ENCODE data around the gene SLC48A1. TPM values are rescaled to one million over a fixed set of nuclear protein-coding genes. Genes with fewer than 3 reads are reported as not detected.

SLC48A1 gene
- total and polyA plus RNA-seq, 10 of the 15 experiments (the other 5 are each of a cell fraction or from before 2014, with no cell fraction given), result 1.1 to 4.9 (median 1.9) TPM

DNA sequence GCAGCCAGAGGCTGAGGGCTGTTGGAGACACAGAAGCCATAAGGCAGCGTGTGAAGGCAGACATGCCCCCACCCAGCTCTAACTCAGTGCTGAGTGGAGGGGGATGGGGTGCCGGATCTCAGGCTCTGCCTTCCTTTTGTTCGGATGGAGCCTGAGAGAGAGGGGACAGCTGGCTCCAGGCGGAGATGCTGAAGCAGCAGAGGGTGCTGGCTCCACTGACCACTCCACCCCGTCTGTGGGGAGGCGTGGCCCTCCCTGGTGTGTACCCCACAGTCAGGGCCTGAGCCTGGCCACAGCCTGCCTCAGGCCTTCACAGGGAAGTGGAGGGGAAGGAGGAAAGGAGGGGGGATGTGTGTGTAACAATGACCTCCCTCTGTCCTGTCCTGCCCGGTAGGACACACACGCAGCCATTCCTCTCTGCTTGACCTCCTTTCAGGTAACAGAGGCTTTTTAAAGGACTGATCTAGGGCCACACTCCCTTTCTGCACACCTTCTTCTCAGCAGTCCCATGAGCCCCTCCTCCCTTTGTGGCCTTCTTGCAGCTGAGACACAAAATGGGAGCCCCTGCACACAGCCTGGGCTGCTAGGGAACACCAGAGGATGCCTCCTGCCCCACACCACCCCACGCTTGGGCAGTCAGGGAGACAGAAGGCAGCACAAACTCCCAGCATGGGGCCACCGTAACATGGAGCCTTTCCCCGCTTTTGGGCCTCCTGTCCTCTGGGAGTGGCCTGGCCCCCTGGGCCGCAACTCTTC is 38.1 kb upstream of the SLC48A1 start:
- no peak for TF ChIP-seq NRF1 (conservative IDR thresholded peaks at IDR 0.05; ENCODE audit: low read depth, low read length)
- TF ChIP-seq SMAD1 (IDR thresholded peaks at IDR 0.05; ENCODE audit: low read depth, partially characterized antibody), result no peak
- TF ChIP-seq IRF4 (IDR thresholded peaks at IDR 0.05; ENCODE audit: low read depth, low read length), result no peak
- TF ChIP-seq HDAC2 (IDR thresholded peaks at IDR 0.05), result no peak
- no peak for TF ChIP-seq CBX5 (IDR thresholded peaks at IDR 0.05; ENCODE audit: low read depth)
- TF ChIP-seq EZH2 (IDR thresholded peaks at IDR 0.05; ENCODE audit: borderline replicate concordance, control insufficient read depth, low read depth, low read length), result no peak
- TF ChIP-seq MEF2B (IDR thresholded peaks at IDR 0.05; ENCODE audit: partially characterized antibody, poor library complexity, severe bottlenecking), result no peak
- TF ChIP-seq, protein P1, sequence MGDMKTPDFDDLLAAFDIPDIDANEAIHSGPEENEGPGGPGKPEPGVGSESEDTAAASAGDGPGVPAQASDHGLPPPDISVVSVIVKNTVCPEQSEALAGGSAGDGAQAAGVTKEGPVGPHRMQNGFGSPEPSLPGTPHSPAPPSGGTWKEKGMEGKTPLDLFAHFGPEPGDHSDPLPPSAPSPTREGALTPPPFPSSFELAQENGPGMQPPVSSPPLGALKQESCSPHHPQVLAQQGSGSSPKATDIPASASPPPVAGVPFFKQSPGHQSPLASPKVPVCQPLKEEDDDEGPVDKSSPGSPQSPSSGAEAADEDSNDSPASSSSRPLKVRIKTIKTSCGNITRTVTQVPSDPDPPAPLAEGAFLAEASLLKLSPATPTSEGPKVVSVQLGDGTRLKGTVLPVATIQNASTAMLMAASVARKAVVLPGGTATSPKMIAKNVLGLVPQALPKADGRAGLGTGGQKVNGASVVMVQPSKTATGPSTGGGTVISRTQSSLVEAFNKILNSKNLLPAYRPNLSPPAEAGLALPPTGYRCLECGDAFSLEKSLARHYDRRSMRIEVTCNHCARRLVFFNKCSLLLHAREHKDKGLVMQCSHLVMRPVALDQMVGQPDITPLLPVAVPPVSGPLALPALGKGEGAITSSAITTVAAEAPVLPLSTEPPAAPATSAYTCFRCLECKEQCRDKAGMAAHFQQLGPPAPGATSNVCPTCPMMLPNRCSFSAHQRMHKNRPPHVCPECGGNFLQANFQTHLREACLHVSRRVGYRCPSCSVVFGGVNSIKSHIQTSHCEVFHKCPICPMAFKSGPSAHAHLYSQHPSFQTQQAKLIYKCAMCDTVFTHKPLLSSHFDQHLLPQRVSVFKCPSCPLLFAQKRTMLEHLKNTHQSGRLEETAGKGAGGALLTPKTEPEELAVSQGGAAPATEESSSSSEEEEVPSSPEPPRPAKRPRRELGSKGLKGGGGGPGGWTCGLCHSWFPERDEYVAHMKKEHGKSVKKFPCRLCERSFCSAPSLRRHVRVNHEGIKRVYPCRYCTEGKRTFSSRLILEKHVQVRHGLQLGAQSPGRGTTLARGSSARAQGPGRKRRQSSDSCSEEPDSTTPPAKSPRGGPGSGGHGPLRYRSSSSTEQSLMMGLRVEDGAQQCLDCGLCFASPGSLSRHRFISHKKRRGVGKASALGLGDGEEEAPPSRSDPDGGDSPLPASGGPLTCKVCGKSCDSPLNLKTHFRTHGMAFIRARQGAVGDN (IDR thresholded peaks at IDR 0.05), result no peak
- ATAC-seq (no peak), DNase-seq (ENCODE audit: low read depth, low spot score) (no peak), FAIRE-seq (no peak)
- H2AFZ ChIP-seq (ENCODE audit: control insufficient read depth, low read depth, low read length), result no peak overlapping the region
- no peak overlapping the region for H3K27ac ChIP-seq (ENCODE audit: control insufficient read depth, insufficient read depth)
- ChIA-PET RAD21 (ENCODE audit: unreplicated experiment) (no interaction called here), CTCF (interaction anchor here (0.5 to 5.4 kb wide), 6 partner anchors 8 to 104 kb away, joined by 3 to 71 read pairs (median 9); no protein-coding TSS in a partner anchor), POLR2A (no interaction called here), SMC1A (ENCODE audit: uncharacterized antibody, unreplicated experiment) (no interaction called here)
- H3K36me3 ChIP-seq (ENCODE audit: control insufficient read depth in 2 of 2, insufficient read depth in 2 of 2, low read length in 1 of 2), result no peaks in the 10 kb centered on the region
- H3K79me2 ChIP-seq (ENCODE audit: control insufficient read depth, insufficient read depth, low read length), result no peaks in the 10 kb centered on the region
- no peaks in the 10 kb centered on the region for H3K9me3 ChIP-seq (replicated peaks; ENCODE audit: control insufficient read depth, insufficient read depth, low read length)
- no peaks in the 10 kb centered on the region for H4K20me1 ChIP-seq (ENCODE audit: control insufficient read depth, insufficient read depth)
- H3K9ac ChIP-seq (ENCODE audit: control insufficient read depth, insufficient read depth, low read length), result no peak overlapping the region
- no peak overlapping the region for H3K4me3 ChIP-seq
- BruUV-seq (replicated peaks), result no TSS peak
- 57% methylated on average over 12 of the region's 12 CpGs for WGBS (ENCODE audit: insufficient coverage, insufficient replicate concordance, low lambda C conversion rate, missing lambda C conversion rate)
- in situ Hi-C loops (cut with MboI) (no loop called here), intact Hi-C loops (cut with micrococcal nuclease; ENCODE audit: unreplicated experiment) (no loop called here)
- no peak overlapping the region for H3K4me2 ChIP-seq (ENCODE audit: control insufficient read depth, insufficient read depth)
- H3K27me3 ChIP-seq (replicated peaks in 1 of 2; ENCODE audit: control insufficient read depth in 2 of 2, insufficient read depth in 2 of 2, low read length in 1 of 2), result no peaks in the 10 kb centered on the region
- peaks cover 7% of the 10 kb centered on the region for H3K4me1 ChIP-seq (ENCODE audit: control insufficient read depth, insufficient read depth, low read length)
